Psoas muscle (tissue), 8 donors: ENCODE measurements around the gene MST1. TPM values are rescaled to one million over a fixed set of nuclear protein-coding genes. Genes with fewer than 3 reads are reported as not detected.

Experiments
- ATAC-seq, 4 donors: fragments of 200-7000 bp; cut with Tn5 transposase; one replicate each; pipeline ENCODE4 v1.9.1; 2020; ENCODE audit warnings: moderate library complexity in 3 of 4, mild to moderate bottlenecking in 2 of 4
- DNase-seq, 2 donors: peaks; one replicate each; pipeline ENCODE4 v3.0.0-alpha.2; 2020
- H3K27ac ChIP-seq: fragments of 200-600 bp; one replicate; pipeline ENCODE4 v1.8.0; 2022
- H3K27me3 ChIP-seq, 3 donors: fragments of 200-600 bp in 1 of 3; one replicate each; pipeline versions ENCODE4 v1.6.1 to v1.8.0; 2013 to 2022; ENCODE audit warnings: low read length in 2 of 3, mild to moderate bottlenecking in 2 of 3, moderate library complexity in 1 of 3; ENCODE audit not compliant: insufficient read depth in 3 of 3
- H3K36me3 ChIP-seq, 2 donors: fragments of 200-600 bp in 1 of 2; one replicate each; pipeline versions ENCODE4 v1.6.1 to v1.8.0; 2013 to 2022; ENCODE audit warnings: low read depth in 1 of 2, mild to moderate bottlenecking in 1 of 2, moderate library complexity in 1 of 2; ENCODE audit not compliant: insufficient read depth in 1 of 2
- H3K4me1 ChIP-seq: fragments of 200-600 bp; one replicate; pipeline ENCODE4 v1.8.0; 2022
- H3K4me3 ChIP-seq: fragments of 200-600 bp; one replicate; pipeline ENCODE4 v1.8.0; 2022; ENCODE audit warnings: mild to moderate bottlenecking
- H3K9me3 ChIP-seq: fragments of 200-600 bp; one replicate; pipeline ENCODE4 v1.8.0; 2022
- CTCF ChIP-seq: fragments of 200-600 bp; IDR thresholded peaks from one replicate; pipeline ENCODE4 v1.8.0; 2022; ENCODE audit warnings: antibody characterized with exemption
- WGBS, 3 donors: extraction: QIAGEN DNeasy Blood & Tissue Kit; methylation state at CpG; one replicate each; pipeline versions ENCODE4 v1.1.6 to v1.1.7; 2013; 5-methylcytosine and 5-hydroxymethylcytosine counted together
- intact Hi-C, 2 donors: fragments of 100-400 bp; cut with DNase I; formaldehyde crosslinking; loops; one replicate each; pipeline versions ENCODE4 v1.11.0 to v1.14.2; 2022
- polyA plus RNA-seq, 3 donors: library from polyadenylated mRNA; stranded (reverse); fragments of 200-250 nt; gene quantifications; one replicate each; pipeline ENCODE4 v1.2.3, GENCODE V29; 2013
- total RNA-seq, 4 donors: library from RNA; stranded (reverse); fragmentation: NEBNext Ultra II Directional in 2 of 4; extraction: Animal tissue kit (Norgen Biotek cat#: 25700) in 2 of 4; gene quantifications; one replicate each; pipeline versions ENCODE4 v1.2.1 to v1.2.4, GENCODE V29; 2021 to 2023
- donor health status: healthy with polysubstance abuse.
- donor health status: DM: no; HTN: no; CAD: no; lungs with moderate emphysema.
- donor health status: Bipolar disorder and iron deficiency.
- donor health status: healthy.
- donor health status: DM: yes; HTN: yes; CAD: no.
- donor health status: DM: no; HTN: no; CAD: no.
- donor health status: DM: no; HTN: no; CAD: no.
- donor health status: DM: yes; HTN: yes; CAD: no.

Gene MST1
- total and polyA plus RNA-seq, 7 donors, result 1.4 to 7.0 (median 3.2) TPM

- Histone ChIP-seq H3K27me3 (no peaks in the 10 kb centered on the region), H3K4me1 (peaks cover 31% of the 10 kb centered on the region), H3K4me3 (no peak overlapping the region), H3K27ac (no peak overlapping the region), H3K36me3 (no peaks in the 10 kb centered on the region), H3K9me3 (no peaks in the 10 kb centered on the region)
- TF ChIP-seq CTCF, result no peak
- WGBS, 3 donors, result 79 to 85% (median 82%) methylated on average over 1 of the region's 1 CpG
- intact Hi-C loops, result no loop called here
- ATAC-seq (no peak), DNase-seq (no peak)
Measured at GRCh38 chr3:49650177-49650576, 39.1 kb downstream of the MST1 start.

GRCh38 chr3:49649576-49649975 lies 39.7 kb downstream of the MST1 start:
- Histone ChIP-seq H3K9me3 (no peaks in the 10 kb centered on the region), H3K4me1 (peaks cover 31% of the 10 kb centered on the region), H3K4me3 (no peak overlapping the region), H3K27ac (no peak overlapping the region), H3K36me3 (no peaks in the 10 kb centered on the region), H3K27me3 (no peaks in the 10 kb centered on the region)
- intact Hi-C loops, result no loop called here
- no peak for ATAC-seq
- peak in 1 of 2 donors; percentile 23 for DNase-seq
- WGBS, 3 donors, result 95 to 100% (median 100%) methylated on average over 1 of the region's 1 CpG
- no peak for TF ChIP-seq CTCF

- DNase-seq, result peak in 1 of 2 donors; percentile 48
- H3K4me3 ChIP-seq, result no peak overlapping the region
- WGBS, 3 donors, result 68 to 79% (median 73%) methylated on average over 3 of the region's 3 CpGs
- no peaks in the 10 kb centered on the region for H3K9me3 ChIP-seq
- intact Hi-C loops, result no loop called here
- no peak for TF ChIP-seq CTCF
- no peak for ATAC-seq
- H3K4me1 ChIP-seq, result peaks cover 31% of the 10 kb centered on the region
- H3K27ac ChIP-seq, result peak overlapping the region; percentile 73
- H3K27me3 ChIP-seq, result no peaks in the 10 kb centered on the region
- no peaks in the 10 kb centered on the region for H3K36me3 ChIP-seq
Measured at GRCh38 chr3:49648354-49649019, 40.8 kb downstream of the MST1 start.

GRCh38 chr3:49647741-49648140 lies 41.5 kb downstream of the MST1 start:
- Histone ChIP-seq H3K4me3 (no peak overlapping the region), H3K36me3 (no peaks in the 10 kb centered on the region), H3K4me1 (peaks cover 31% of the 10 kb centered on the region), H3K27me3 (no peaks in the 10 kb centered on the region), H3K27ac (peak overlapping the region; percentile 73), H3K9me3 (no peaks in the 10 kb centered on the region)
- intact Hi-C loops, result no loop called here
- TF ChIP-seq CTCF, result no peak
- peak in 1 of 2 donors; percentile 70 for DNase-seq
- 9 to 33% (median 23%) methylated on average over 2 of the region's 2 CpGs for WGBS, 3 donors
- peak; percentile 91 to 99 (median 98) for ATAC-seq

- WGBS, 3 donors, result 45 to 76% (median 52%) methylated on average over 3 of the region's 3 CpGs
- Histone ChIP-seq H3K4me1 (peaks cover 31% of the 10 kb centered on the region), H3K27me3 (no peaks in the 10 kb centered on the region)
Measured at GRCh38 chr3:49646236-49646635, 43.0 kb downstream of the MST1 start.

More at GRCh38 chr3:49646236-49646635, 43.0 kb downstream of the MST1 start:
- intact Hi-C loops, result no loop called here
- no peaks in the 10 kb centered on the region for H3K36me3 ChIP-seq
- TF ChIP-seq CTCF, result no peak
- no peak overlapping the region for H3K27ac ChIP-seq
- no peak overlapping the region for H3K4me3 ChIP-seq
- H3K9me3 ChIP-seq, result no peaks in the 10 kb centered on the region
- peak in 1 of 2 donors; percentile 28 for DNase-seq
- no peak for ATAC-seq
